Activated naive CD4-positive, alpha-beta T cell treated with Interleukin-2 at 50 U/mL for 16 hours (primary cell): ENCODE measurements around the gene ARHGAP22.

Experiments
- DNase-seq: peaks from one replicate; pipeline ENCODE4 v3.0.0-alpha.2; 2020

ARHGAP22 gene

DNA sequence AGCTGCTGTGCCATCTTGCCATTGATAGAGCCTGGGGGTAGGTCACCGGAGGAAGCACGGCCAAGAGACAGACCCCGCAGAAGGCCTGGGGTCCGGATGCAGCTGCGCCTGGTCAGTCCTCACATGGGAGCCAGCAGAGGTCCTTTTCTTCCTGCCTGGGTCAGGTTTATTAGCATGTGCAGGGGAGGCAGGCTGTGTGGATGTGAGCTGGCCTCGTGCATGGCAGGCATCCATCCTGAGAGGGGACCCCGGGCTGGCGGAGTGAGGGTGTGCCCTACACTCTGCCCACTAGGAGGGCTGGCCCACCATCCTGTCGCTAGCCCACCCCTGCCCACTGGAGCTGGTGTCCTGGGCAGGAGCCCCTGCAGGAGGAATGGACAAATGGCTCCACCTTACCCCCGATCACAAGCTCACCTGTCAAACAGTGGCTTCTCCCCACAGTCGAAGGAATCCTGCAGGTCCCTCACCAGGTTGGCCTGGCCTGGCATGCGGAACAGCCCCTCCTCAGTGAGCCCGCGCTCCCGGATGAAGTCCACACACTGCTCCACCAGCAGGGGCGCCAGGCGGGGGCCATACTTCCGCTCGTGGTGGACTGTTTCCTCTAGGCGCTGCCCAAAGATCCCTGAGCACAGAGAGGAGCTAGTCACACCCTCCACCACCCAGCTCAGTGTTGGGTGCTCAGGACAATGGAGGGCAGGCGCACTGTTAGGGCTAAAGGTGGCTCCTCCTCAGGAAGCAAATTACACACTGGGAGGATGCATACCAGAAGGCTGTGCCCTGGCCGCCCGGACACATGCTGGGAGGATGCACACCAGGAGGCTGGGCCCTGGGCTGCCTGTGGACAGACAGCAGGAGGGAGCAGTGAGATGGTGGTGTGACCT is 145.4 kb downstream of the ARHGAP22 start:
- no peak for DNase-seq

DNA sequence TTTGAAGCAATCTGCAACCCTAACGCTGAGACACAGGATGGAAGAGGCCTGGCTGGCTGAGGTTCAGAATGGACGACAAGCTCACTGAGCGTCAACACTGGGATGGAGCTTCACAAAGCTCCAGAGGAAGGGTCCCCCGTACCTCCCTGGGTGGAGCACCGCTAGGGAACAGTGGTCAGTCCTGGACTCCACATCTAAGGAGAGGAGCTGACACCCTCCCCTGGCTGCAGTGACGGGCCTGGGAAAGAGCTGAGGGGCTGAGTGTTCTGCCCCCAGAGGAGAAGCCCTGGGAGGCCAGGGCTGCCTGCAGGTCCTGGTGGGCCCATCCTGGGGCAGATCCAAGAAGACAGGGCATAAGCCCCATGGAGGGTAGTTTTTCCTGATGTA is 146.2 kb downstream of the ARHGAP22 start:
- DNase-seq: no peak

DNA sequence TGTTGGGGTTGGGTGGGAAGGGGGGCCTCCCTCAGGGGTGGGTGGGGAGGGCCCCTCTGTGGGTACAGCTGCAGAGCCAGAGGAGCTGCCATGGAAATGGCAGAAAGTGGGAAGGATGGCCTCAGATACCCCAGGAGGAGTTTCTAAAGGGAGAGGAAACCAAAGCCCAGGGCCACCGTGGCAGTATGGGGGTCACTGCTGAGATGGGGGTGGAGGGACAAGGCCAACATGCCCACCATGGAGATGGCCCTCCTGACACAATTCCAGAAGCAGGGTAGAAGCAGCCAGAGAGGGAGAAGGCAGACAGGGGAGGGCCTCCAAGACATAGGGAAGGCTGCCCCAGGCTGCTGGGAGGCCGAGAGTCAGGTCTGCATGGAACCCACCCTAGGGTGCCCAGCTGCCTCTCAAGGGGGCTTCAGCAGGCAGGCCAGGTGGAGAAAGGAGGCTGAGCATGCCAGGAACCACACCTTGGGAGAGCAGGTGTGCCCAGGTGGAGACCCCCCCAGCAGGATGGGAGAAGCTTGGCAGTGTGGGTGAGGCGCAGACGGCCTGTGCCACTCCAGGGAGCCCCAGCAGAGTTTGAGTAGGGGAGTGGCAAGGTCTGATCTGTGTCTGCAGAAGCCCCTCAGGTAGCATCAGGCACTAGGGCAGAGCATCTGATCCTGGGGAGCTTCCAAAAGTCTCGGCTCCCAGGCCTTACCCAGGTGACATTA is 146.8 kb downstream of the ARHGAP22 start:
- no peak for DNase-seq

DNA sequence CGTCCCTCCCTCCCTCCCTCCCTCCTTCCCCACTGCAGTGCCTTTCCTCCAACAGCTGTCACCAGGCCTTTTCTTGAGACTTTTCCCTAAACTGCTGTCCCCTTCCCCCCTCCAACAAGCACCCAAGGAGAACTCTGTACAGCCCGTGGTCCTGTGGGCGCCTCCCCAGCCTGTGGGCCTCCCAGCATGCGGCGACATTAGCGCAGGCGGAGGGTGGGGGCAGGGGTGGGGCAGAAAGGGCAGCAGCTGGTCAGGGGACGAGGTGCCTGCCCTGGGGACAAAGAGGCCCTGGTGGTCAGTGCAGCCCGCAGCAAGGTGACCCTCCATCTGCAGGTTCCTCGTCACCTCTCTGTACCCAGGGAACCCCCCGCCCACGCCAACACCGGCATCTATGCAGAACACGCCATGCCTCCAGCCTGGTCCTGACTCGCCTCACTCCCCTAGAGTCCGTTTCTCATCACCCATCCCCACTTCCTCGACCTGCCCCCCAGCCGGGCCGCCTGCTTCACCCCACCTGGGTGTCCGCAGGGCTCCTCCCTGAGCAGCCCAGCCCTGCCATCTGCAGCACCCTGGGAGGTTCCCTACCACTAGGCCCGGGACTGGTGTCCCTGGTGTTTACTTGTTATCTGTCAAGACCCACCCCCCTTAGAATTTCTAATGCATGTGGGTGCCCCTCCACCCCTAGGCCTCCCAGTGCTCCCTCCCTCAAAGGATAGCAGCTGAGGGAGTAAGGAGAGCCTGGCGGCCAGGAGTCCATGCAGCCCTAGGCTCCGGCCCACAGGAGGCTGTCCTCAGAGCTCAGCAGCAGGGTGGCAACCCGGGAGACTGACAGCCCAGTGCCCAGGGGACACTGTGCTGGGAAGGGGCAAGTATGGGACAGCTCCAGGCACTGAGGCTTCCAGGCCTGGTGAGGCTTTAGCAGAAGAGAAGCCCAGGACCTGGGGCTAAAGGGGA is 147.8 kb downstream of the ARHGAP22 start:
- DNase-seq: no peak

DNA sequence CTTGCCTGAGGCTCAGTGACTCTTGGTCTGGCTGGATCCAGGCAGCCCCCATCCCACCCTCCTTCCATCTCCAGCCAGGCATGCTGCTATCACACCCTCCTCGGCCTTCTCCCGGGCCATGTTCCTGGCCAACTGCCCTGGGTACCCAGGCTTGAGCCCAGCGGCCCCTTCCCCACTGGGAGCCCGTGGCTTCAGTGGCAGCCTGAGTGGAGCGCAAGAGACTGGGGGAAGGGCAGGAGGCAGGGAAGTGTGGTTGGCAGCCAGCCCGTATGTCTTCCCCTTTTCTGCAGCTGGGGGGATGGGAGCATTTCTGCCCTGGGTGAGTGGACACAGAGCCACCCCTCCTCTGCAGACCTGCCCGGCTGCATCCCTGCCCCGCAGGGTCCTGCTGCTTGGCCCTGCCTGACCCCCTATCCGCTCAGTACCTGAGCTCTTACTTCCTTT is 148.5 kb downstream of the ARHGAP22 start:
- DNase-seq: no peak

DNA sequence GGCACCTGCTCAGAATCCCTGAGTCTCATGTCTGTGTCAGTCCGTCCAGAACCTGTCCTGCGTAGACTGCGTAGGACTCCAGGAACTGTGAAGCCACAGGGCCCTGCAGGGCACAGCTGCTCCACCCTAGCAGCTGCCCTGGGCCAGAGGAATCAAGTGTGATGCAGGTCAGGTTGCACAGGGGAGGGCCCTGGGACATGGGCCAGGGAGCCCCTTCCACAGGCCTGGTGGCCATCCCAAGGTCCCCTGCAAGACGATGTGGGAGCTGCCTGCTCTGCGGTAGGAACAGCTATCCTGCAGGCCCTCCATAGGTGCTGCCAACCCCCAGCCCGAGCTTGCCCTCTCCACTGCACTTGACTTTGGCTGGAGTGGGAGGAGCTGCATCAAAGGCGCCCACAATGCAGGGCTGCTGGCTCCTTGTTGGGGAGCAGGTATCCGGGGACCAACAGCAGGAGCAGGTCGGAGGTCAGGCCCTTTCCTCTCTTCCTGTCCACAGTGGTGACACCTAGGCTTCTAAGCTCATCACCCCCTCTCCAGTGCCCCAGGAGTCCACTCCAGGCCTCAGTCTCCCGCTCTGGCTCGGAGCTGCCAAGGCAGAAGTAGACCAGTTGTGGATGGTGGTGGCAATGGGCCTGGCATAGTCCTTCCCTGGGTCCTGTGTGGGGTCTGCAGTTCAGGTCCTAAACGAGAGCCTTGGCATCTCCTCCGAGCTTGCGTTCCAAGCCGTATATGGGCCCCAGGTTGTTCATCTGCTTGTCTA is 149.3 kb downstream of the ARHGAP22 start:
- no peak for DNase-seq

DNA sequence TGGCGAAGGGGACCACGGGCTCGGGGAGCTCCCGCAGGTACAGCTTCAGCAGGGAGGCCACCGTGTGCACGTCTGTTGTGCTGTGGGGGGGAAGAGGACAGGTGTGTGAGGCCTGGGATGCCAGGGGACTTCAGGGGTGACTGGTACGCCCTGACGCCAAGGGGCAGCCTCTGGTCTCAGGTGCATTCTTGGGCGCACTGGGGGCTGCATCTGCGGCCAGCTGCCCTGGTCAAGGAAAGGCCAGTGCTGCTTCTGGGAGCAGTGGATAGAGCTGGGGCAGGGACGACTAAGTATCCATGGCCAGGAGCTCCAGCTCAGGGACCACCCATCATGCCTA is 149.8 kb downstream of the ARHGAP22 start:
- DNase-seq: no peak

DNA sequence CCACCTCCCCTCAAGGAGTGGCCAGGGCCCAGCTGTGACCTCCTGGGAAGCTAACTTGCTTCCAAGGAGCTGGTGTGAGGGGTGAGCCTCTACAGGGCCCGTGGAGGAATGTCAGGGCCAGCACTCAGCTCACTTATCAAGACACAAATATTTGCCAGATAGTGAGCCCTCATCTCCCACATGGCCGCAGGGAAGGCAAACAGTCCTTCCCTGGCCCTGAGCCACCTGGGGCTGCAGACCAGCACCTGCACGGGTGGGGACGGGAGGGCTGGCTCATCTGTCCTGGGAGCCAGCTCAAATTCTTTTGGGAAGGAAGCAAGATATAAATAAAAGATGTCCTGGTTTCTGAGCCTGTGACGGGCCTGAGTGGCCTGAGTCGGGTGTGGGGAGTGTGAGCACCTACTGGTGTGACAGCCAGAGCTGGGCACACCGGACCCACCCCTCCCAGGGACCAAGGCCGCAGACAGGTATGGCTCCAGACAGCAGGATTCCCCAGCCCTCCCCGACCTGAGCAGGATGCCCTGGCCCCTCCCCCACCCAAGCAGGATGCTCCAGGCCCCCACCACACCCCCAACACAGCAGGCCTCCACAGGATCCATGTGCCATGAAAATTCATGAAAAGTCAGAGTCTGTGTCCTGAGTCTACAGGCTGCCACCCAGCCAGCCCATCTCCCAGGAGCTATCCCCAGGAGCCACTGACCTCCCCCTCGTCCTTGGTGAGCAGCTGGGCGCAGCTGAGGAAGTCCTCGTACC is 150.4 kb downstream of the ARHGAP22 start:
- no peak for DNase-seq

DNA sequence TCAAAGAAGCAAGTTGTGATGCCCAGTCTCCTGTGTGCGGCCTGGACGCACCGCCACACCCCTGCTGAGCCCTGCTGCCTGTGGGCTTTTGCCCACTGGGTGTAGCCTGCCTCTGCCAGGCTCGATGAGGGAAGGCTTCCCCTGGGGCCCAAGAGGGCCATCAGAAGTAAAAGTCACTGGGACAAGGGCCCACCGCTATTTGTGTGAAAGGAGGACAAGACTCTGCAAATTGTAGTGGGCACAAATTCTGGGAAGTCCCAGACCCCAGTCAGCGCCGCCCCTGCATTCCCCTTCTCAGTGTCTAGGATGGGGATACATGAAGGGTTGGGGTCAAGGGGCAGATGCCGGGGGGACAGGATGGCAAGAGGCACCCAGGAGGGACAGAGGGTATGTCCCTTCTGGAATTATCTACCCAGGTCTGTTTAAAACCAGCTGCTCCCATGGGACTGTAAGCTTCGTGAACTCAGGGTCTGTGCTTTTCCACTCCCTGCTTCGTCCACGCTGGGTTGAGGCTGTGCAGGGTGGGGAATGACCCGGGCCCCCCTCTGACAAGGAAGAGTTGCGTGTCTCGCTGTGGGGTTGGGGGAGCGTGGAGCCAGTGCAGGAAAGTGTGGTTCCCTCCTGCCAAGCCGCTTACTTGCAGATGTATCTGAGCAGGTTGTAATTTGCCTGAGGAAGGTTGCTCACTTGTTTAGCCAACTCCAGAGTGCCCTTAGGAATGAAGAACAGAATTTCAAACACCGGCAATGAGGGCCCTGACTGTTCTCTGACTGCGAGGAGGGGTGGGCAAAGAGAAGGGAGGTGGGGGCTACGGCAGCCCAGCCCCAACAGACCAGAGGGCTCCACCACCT is 151.2 kb downstream of the ARHGAP22 start:
- DNase-seq: no peak

DNA sequence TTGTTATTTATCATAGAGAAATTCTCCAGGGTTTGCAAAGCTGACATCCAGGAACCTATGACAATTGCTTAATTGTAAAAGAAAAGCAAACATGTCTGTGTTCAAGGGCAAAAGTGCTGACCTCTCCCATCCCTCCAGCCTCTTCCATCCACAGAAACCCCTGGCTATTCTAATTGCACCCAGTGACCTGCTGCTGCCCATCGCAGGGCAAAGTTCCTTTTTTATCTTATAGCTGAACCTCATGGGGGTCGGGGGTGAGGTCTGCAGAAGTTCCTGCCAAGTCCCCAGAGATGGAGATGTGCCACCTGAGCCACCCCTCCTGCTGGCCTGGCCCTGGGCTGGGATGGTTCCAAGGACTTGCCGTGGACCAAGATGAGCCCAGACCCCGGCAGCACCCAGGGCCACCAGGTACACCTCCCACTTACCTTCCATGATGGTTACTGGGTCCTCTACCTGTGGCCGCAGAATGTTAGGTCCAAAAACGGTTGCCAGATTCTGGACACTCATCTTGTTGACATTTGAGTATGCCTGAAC is 151.9 kb downstream of the ARHGAP22 start:
- no peak for DNase-seq

DNA sequence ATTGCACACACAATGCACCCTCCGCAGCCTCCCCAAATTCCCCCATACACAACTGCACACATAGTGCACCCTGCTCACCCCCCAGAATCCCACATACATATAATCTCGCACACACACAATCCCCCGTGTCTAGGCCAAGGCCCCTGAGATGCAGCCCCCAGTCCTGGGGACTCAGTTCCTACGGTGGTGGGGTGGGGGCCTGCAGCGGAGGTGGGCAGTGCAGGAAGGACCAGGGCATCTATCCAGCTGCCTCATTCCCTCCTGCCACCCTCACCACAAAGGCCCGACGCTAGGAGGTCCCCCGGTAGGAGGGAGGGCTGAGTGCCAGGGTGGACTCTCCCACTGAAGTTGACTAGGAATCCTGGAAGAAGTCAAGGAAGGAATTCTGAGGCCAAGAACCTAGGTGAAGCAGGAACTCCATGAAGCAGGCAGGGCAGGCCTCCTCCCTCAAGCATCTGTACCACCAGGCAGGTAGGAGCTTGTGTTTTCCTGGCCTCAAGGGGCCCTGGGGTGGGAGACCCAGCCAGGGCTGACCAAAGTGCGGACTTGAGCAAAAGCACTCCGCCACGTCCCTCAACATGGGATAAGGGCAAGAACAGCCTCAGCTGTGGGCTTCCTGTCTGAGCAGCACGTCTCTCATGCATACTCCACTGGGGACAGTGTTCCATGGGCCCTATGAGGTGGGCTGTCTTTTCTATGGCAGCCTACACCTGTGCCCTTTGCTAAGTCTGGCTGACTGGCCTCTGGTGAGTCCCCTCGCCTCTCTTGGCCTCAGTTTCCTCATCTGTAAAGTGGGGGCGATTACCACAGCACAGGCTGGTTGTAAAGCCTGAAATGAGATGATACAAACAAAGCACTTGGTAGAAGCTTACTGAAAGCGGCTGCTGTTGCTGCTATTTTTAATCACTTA is 152.6 kb downstream of the ARHGAP22 start:
- no peak for DNase-seq

DNA sequence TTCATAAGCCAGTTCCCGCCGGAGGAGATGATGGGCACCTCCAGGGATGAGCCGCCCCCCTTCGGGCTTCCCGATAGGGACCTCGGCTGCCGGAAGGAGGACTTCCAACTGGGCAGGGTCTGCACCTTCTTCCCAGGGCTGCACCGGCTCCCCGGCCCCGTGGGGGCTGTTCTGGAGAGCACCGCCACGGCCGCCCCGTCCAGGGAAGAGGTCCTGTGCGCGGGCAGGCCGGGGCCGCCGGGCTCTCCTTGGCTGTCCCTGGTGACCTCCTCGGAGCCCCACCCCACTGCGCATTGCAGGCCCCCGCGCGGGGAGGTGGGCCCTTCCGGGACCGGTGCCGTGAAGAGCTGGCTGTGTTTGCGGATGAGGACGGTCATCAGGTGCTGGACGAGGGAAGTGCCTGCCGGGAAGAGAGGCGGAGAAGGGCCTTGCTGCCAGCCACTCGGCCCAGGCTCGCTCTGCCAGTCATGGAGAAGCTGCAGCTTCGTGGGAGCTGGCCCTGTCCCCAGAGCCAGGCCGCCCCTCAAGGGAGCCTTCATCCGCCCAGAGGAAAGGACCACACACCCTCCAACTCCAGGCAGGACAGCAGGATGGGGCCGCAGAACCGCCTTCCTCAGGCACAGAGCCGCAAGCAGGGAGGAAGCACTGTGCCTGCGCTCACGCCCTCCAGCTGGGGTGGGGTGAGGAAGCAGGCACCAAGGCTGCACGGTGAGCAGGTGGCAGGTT is 154.0 kb downstream of the ARHGAP22 start:
- no peak for DNase-seq

DNA sequence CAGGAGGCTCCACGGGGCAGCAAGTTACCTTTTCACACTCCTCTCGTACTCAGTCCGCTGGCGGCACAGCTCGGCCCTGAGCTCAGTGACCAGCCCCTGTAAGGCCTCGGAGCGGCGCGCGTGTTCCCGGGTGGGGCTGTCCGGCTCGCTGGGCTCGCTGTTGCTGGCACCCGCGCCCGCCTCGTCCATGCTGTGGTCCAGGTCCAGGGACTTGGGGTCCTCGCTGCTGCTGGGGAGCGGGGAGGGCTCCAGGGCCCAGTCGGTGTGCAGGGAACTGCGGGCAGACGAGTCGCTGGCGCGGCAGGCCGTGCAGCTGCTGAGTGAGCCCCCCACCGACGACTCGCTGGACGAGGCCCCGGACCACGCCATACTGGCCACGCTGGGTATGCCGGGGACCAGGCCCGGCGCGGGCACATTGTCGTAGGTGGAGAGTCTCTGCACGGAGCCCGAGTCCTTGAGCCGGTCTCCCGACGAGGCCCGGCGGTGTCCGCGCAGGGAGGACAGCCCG is 154.6 kb downstream of the ARHGAP22 start:
- DNase-seq: no peak

DNA sequence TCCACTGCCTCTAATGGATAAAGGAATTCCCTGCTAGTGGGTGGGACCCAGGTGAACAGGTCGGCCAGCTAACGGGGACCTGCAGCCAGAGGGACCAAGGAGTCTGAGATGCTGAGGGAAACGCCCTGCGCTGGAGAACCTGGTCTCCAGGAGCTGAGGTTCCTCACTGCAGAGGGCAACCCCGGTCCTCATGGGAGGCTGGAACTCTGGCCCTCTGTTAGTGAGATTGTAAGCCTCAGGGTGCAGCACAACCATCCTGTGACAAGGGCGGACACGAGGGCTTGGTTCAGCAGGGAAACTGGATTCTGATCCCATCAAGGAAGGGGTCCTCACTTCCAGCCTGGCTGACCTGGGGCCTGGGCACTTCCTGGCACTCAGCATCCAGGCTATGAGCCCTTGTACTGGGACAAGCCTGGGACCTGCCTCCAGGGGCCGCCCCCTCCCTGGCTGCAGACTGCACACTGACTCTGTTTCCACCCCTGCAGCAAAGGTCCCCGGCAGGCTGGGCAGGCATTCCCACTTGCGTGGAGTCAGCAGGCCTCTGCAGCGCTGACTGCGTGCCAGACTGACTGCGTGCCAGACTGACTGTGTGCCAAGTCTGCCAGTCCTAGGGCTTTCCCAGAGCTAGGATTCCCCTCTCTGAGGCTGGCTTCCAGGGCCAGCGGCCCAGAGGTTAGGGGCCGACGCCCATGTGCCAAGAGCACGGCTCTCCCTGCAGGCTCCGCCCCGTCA is 155.2 kb downstream of the ARHGAP22 start:
- no peak for DNase-seq

DNA sequence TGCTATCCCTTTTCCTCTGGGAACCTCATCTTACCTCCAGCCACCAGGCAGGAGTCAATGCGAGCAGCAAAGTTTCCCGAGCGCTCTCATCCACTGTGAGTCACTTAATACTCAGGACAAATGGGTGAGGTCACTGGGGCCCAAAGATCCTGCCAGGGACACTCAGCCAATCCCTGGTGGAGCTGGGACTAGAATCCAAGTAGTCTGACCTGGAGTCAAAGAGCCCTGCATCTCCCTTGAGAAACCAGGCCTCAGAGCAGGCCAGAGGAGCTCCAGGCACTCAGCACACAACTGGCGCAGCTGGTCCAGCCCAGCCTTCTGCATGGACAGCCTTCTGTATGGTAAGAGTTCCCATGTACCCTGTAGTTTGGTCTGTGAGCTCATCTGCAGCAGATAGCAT is 156.1 kb downstream of the ARHGAP22 start:
- no peak for DNase-seq

DNA sequence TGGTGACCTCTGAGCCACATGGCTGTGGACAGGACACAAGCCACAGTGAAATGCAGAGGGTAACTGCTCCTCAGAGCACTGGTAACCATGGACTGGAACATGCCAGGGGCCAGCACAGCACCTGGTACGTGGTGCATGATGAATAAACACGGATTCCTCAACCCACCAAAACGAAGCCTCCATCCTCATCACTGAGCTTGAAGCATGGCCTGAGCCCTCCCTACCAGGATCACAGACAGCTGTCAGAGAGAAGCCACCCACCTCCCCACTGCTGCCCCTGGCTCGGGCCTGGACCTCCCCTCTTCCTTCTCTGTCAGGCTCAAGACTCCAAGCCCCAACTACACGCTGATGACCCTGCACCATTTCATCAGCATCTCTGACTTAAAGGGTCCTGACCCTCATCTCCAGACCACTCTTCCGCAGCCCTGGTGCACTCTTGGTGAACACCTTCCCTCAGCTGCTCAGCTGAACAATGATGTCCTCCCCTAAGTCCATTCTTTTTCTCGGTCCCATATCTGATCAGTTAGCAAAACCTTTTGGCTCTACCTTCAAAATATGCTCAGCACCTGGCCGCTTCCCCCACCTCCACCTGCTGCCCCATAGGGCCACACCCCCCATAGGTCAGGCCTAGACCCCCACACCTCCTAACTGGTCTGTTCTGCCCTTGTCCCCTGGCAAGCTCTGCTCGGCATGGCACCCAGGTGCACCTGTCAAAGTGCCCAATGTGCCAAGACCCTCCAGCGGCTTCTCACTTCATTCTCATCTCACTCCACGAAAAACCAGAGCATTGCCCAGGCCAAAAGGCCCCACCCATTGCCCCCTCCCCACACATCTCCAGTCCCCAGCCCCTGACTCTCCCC is 157.3 kb downstream of the ARHGAP22 start:
- DNase-seq: no peak

DNA sequence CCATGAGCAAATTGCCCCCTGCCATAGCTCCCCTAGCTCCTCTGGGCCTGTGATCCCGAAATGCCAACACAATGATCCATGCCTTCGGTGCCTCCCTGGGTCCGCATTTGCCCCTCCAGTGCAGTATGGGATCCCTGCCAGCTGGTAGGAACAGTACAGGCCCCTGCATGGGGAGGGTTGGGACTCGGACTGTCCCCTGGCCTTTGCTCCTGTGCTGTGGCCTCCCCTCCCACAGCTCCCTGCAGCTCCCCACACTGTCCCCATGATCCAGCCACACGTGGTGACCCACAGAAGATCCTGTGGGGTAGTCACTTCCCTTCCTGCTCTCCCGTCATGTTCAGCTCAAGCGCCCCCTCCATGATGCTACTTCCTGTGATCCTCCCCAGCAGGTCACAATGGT is 158.1 kb downstream of the ARHGAP22 start:
- DNase-seq: no peak
